ENCODE measurements around the gene RHO.

RHO gene

GRCh38 chr3:129577925-129578786 lies 49.7 kb downstream of the RHO start:
- no peak for DNase-seq (ENCODE audit: low read depth)
- TF ChIP-seq CTCF (IDR thresholded peaks at IDR 0.05; ENCODE audit: insufficient read depth, low read depth, low read length, missing control alignments), result no peak
- H3K4me3 ChIP-seq (ENCODE audit: low read length), result no peak overlapping the region

- H3K4me3 ChIP-seq (ENCODE audit: low read length), result no peak overlapping the region
- DNase-seq (ENCODE audit: low read depth), result no peak
- no peak for TF ChIP-seq CTCF (IDR thresholded peaks at IDR 0.05; ENCODE audit: insufficient read depth, low read depth, low read length, missing control alignments)
These were observed 51.6 kb downstream of the RHO start for GRCh38 chr3:129579991-129580390.

- no peak for DNase-seq (ENCODE audit: low read depth)
- H3K4me3 ChIP-seq (ENCODE audit: low read length), result no peak overlapping the region
- TF ChIP-seq CTCF (IDR thresholded peaks at IDR 0.05; ENCODE audit: insufficient read depth, low read depth, low read length, missing control alignments), result no peak
These were observed 53.2 kb downstream of the RHO start for GRCh38 chr3:129581623-129582022.

- no peak for TF ChIP-seq CTCF (IDR thresholded peaks at IDR 0.05; ENCODE audit: insufficient read depth, low read depth, low read length, missing control alignments)
- no peak overlapping the region for H3K4me3 ChIP-seq (ENCODE audit: low read length)
- no peak for DNase-seq (ENCODE audit: low read depth)
These were observed 54.4 kb downstream of the RHO start for GRCh38 chr3:129582799-129583198.

- H3K4me3 ChIP-seq (ENCODE audit: low read length), result no peak overlapping the region
- TF ChIP-seq CTCF (IDR thresholded peaks at IDR 0.05; ENCODE audit: insufficient read depth, low read depth, low read length, missing control alignments), result no peak
- no peak for DNase-seq (ENCODE audit: low read depth)
These were observed 54.9 kb downstream of the RHO start for GRCh38 chr3:129583289-129583688.

GRCh38 chr3:129584631-129585030 lies 56.2 kb downstream of the RHO start:
- no peak for DNase-seq (ENCODE audit: low read depth)

More at GRCh38 chr3:129584631-129585030, 56.2 kb downstream of the RHO start:
- H3K4me3 ChIP-seq (ENCODE audit: low read length), result no peak overlapping the region
- no peak for TF ChIP-seq CTCF (IDR thresholded peaks at IDR 0.05; ENCODE audit: insufficient read depth, low read depth, low read length, missing control alignments)
